Activated T-helper 1 cell treated with anti-CD3 and anti-CD28 coated beads, Interleukin-12 subunit alpha, Interleukin-12 subunit beta, Interleukin-2, Interleukin-4 antibody, amounts not matched to agents 30 ng/mL and 10 ng/mL and 1 ng/mL, durations not matched to agents 14 hours and 24 hours and 36 hours (primary cell): ENCODE results near the gene POLR1A. TPM values are rescaled to one million over a fixed set of nuclear protein-coding genes. Genes with fewer than 3 reads are reported as not detected.
A peak's percentile ranks its signal among the peaks of the same experiment; 100 is the strongest.

ENCODE experiments used
- DNase-seq: peaks from one replicate; pipeline ENCODE4 v3.0.0; 2021; ENCODE audit warnings: low spot score
- H3K27ac Mint-ChIP-seq: one replicate; pipeline ENCODE4 v1.8.0; 2021; ENCODE audit warnings: mild to moderate bottlenecking, mixed read lengths
- H3K27me3 Mint-ChIP-seq: one replicate; pipeline ENCODE4 v1.8.0; 2022; ENCODE audit warnings: mild to moderate bottlenecking, moderate library complexity, mixed read lengths; ENCODE audit not compliant: insufficient read depth
- H3K36me3 Mint-ChIP-seq: one replicate; pipeline ENCODE4 v1.8.0; 2021; ENCODE audit warnings: low read depth, mixed read lengths
- H3K4me1 Mint-ChIP-seq: one replicate; pipeline ENCODE4 v1.8.0; 2021; ENCODE audit warnings: low read depth, mixed read lengths
- H3K4me3 Mint-ChIP-seq: one replicate; pipeline ENCODE4 v1.8.0; 2021; ENCODE audit warnings: mild to moderate bottlenecking, moderate library complexity, mixed read lengths
- H3K9me3 Mint-ChIP-seq: one replicate; pipeline ENCODE4 v1.8.0; 2021; ENCODE audit warnings: mixed read lengths
- intact Hi-C: fragments of 100-400 bp; cut with micrococcal nuclease; formaldehyde crosslinking; loops from one replicate; pipeline ENCODE4 v1.15.1; 2024
- total RNA-seq: library from RNA; stranded (reverse); gene quantifications from 2 replicates; pipeline ENCODE4 v1.2.3, GENCODE V29; 2022

The POLR1A gene
- total RNA-seq, 1 donor from 2014 or later: 69.7 TPM

GRCh38 chr2:86037141-86037794 is 68.4 kb downstream of the POLR1A start:
- H3K27ac Mint-ChIP-seq: peak overlapping the region; percentile 93
- no peaks in the 10 kb centered on the region for H3K9me3 Mint-ChIP-seq
- H3K36me3 Mint-ChIP-seq: peaks cover 62% of the 10 kb centered on the region
- peak overlapping the region; percentile 76 for H3K4me3 Mint-ChIP-seq
- no peak for DNase-seq
- intact Hi-C loops: loop anchor here (5.0 kb wide), 5 partner anchors 105 to 405 kb away; partner anchors contain the start of genes ATOH8, IMMT, KDM3A and MRPL35
- H3K27me3 Mint-ChIP-seq: no peaks in the 10 kb centered on the region
- H3K4me1 Mint-ChIP-seq: peaks cover 75% of the 10 kb centered on the region

- Mint-ChIP-seq H3K4me3 (peak overlapping the region; percentile 76), H3K27me3 (no peaks in the 10 kb centered on the region), H3K36me3 (peaks cover 63% of the 10 kb centered on the region), H3K27ac (peak overlapping the region; percentile 93), H3K4me1 (peaks cover 77% of the 10 kb centered on the region), H3K9me3 (no peaks in the 10 kb centered on the region)
- no peak for DNase-seq
- intact Hi-C loops: loop anchor here (1.0 to 5.0 kb wide), 6 partner anchors 104 to 406 kb away; partner anchors contain the start of genes ATOH8, IMMT, KDM3A and MRPL35
Measured at GRCh38 chr2:86036669-86037138, 69.0 kb downstream of the POLR1A start.

GRCh38 chr2:86035883-86036668 is 69.6 kb downstream of the POLR1A start:
- H3K27ac Mint-ChIP-seq: peak overlapping the region; percentile 93
- H3K4me3 Mint-ChIP-seq: peak overlapping the region; percentile 76
- H3K4me1 Mint-ChIP-seq: peaks cover 74% of the 10 kb centered on the region
- H3K36me3 Mint-ChIP-seq: peaks cover 61% of the 10 kb centered on the region
- no peaks in the 10 kb centered on the region for H3K27me3 Mint-ChIP-seq
- DNase-seq: peak; percentile 65
- no peaks in the 10 kb centered on the region for H3K9me3 Mint-ChIP-seq
- intact Hi-C loops: loop anchor here (1.0 to 5.0 kb wide), 6 partner anchors 104 to 406 kb away; partner anchors contain the start of genes ATOH8, IMMT, KDM3A and MRPL35

- peak overlapping the region; percentile 76 for H3K4me3 Mint-ChIP-seq
- H3K9me3 Mint-ChIP-seq: no peaks in the 10 kb centered on the region
- no peaks in the 10 kb centered on the region for H3K27me3 Mint-ChIP-seq
Measured at GRCh38 chr2:86035376-86035882, 70.3 kb downstream of the POLR1A start.

GRCh38 chr2:86033751-86034692 is 71.7 kb downstream of the POLR1A start:
- Mint-ChIP-seq H3K27ac (peak overlapping the region; percentile 46), H3K9me3 (no peaks in the 10 kb centered on the region), H3K36me3 (peaks cover 62% of the 10 kb centered on the region), H3K4me1 (peaks cover 53% of the 10 kb centered on the region), H3K4me3 (peak overlapping the region; percentile 58), H3K27me3 (no peaks in the 10 kb centered on the region)
- no peak for DNase-seq
- intact Hi-C loops: no loop called here

More at GRCh38 chr2:86035376-86035882, 70.3 kb downstream of the POLR1A start:
- intact Hi-C loops: loop anchor here (5.0 kb wide), 5 partner anchors 103 to 407 kb away; partner anchors contain the start of genes ATOH8, IMMT, KDM3A and MRPL35
- peaks cover 61% of the 10 kb centered on the region for H3K36me3 Mint-ChIP-seq
- DNase-seq: no peak
- H3K27ac Mint-ChIP-seq: peak overlapping the region; percentile 93
- H3K4me1 Mint-ChIP-seq: peaks cover 67% of the 10 kb centered on the region

- intact Hi-C loops: no loop called here
- peaks cover 61% of the 10 kb centered on the region for H3K36me3 Mint-ChIP-seq
- no peak overlapping the region for H3K4me3 Mint-ChIP-seq
Measured at GRCh38 chr2:86032861-86033595, 72.7 kb downstream of the POLR1A start.

GRCh38 chr2:86031606-86032005 is 74.1 kb downstream of the POLR1A start:
- H3K36me3 Mint-ChIP-seq: peaks cover 62% of the 10 kb centered on the region
- peaks cover 29% of the 10 kb centered on the region for H3K4me1 Mint-ChIP-seq
- H3K9me3 Mint-ChIP-seq: no peaks in the 10 kb centered on the region
- no peak overlapping the region for H3K4me3 Mint-ChIP-seq
- H3K27ac Mint-ChIP-seq: peak overlapping the region; percentile 55
- intact Hi-C loops: no loop called here
- no peak for DNase-seq
- H3K27me3 Mint-ChIP-seq: no peaks in the 10 kb centered on the region

More at GRCh38 chr2:86032861-86033595, 72.7 kb downstream of the POLR1A start:
- Mint-ChIP-seq H3K4me1 (peaks cover 43% of the 10 kb centered on the region), H3K27ac (peak overlapping the region; percentile 64), H3K27me3 (no peaks in the 10 kb centered on the region), H3K9me3 (no peaks in the 10 kb centered on the region)
- no peak for DNase-seq

- DNase-seq: no peak
- no peaks in the 10 kb centered on the region for H3K9me3 Mint-ChIP-seq
- peaks cover 62% of the 10 kb centered on the region for H3K36me3 Mint-ChIP-seq
- H3K4me3 Mint-ChIP-seq: no peak overlapping the region
- intact Hi-C loops: no loop called here
- H3K4me1 Mint-ChIP-seq: peaks cover 28% of the 10 kb centered on the region
- no peak overlapping the region for H3K27ac Mint-ChIP-seq
- no peaks in the 10 kb centered on the region for H3K27me3 Mint-ChIP-seq
Measured at GRCh38 chr2:86031151-86031550, 74.5 kb downstream of the POLR1A start.

GRCh38 chr2:86029873-86030272 is 75.8 kb downstream of the POLR1A start:
- Mint-ChIP-seq H3K9me3 (no peaks in the 10 kb centered on the region), H3K27ac (no peak overlapping the region), H3K36me3 (peaks cover 73% of the 10 kb centered on the region), H3K4me3 (no peak overlapping the region), H3K4me1 (peaks cover 24% of the 10 kb centered on the region), H3K27me3 (no peaks in the 10 kb centered on the region)
- no peak for DNase-seq
- intact Hi-C loops: no loop called here

GRCh38 chr2:86028766-86029381 is 76.8 kb downstream of the POLR1A start:
- H3K36me3 Mint-ChIP-seq: peaks cover 68% of the 10 kb centered on the region
- no peaks in the 10 kb centered on the region for H3K27me3 Mint-ChIP-seq
- H3K9me3 Mint-ChIP-seq: no peaks in the 10 kb centered on the region
- no peak overlapping the region for H3K4me3 Mint-ChIP-seq
- no peak for DNase-seq
- intact Hi-C loops: no loop called here
- no peak overlapping the region for H3K27ac Mint-ChIP-seq
- H3K4me1 Mint-ChIP-seq: peaks cover 14% of the 10 kb centered on the region
